ENCODE data around the gene LRRC31. TPM values are rescaled to one million over a fixed set of nuclear protein-coding genes. Genes with fewer than 3 reads are reported as not detected.

Gene LRRC31
- total and polyA plus RNA-seq, 2 of the 8 experiments (the other 6 are each of a cell fraction or from before 2014, with no cell fraction given) = not detected

GRCh38 chr3:169857811-169858210 is 11.9 kb downstream of the LRRC31 start:
- Histone ChIP-seq H3K27me3 (replicated peaks in 1 of 4; ENCODE audit: control insufficient read depth in 3 of 4, extremely low read depth in 1 of 4, insufficient read depth in 3 of 4, low read length in 3 of 4) (no peaks in the 10 kb centered on the region), H3K56ac (replicated peaks; ENCODE audit: insufficient read length, low read depth, low read length) (no peak overlapping the region)
- POLR2A ChIA-PET (ENCODE audit: partially characterized antibody) = no interaction called here

More at GRCh38 chr3:169857811-169858210, 11.9 kb downstream of the LRRC31 start:
- Histone ChIP-seq H2BK5ac (ENCODE audit: low read depth, low read length) (no peak overlapping the region), H2BK12ac (ENCODE audit: low read depth, low read length) (no peak overlapping the region), H2AFZ (ENCODE audit: low read length) (no peak overlapping the region), H4K5ac (ENCODE audit: insufficient read length, low read depth, low read length) (no peak overlapping the region), H3K4me1 (replicated peaks in 1 of 4; ENCODE audit: control insufficient read depth in 3 of 4, insufficient read depth in 4 of 4, low read length in 3 of 4) (peaks cover 2 to 9% (median 4%) of the 10 kb centered on the region in 4 experiments; a peak in 5 of 7 replicates), H4K8ac (ENCODE audit: extremely low read depth, insufficient read depth, low read length) (no peak overlapping the region), H2BK20ac (ENCODE audit: low read length) (no peak overlapping the region), H3K9ac (replicated peaks in 1 of 4; ENCODE audit: extremely low read depth in 1 of 4, low read depth in 3 of 4, low read length in 3 of 4) (no peak overlapping the region), H4K91ac (replicated peaks; ENCODE audit: insufficient read length, low read length) (no peak overlapping the region), H3K23me2 (ENCODE audit: low read depth, low read length) (no peaks in the 10 kb centered on the region), H3K18ac (ENCODE audit: extremely low read depth, low read length) (no peak overlapping the region), H3K4me3 (ENCODE audit: extremely low read depth in 1 of 4, insufficient read depth in 2 of 4, low read depth in 3 of 4, low read length in 4 of 4) (no peak overlapping the region), H3K4me2 (ENCODE audit: insufficient read depth in 1 of 2, low read depth in 2 of 2, low read length in 2 of 2) (no peak overlapping the region), H3K36me3 (ENCODE audit: control insufficient read depth in 2 of 4, insufficient read depth in 4 of 4, low read length in 3 of 4) (no peaks in the 10 kb centered on the region), H3K79me1 (ENCODE audit: low read depth, low read length) (no peaks in the 10 kb centered on the region), H3K27ac (ENCODE audit: low read depth, low read length) (no peak overlapping the region), H3K4ac (replicated peaks; ENCODE audit: insufficient read length, low read depth, low read length) (no peak overlapping the region), H3K23ac (ENCODE audit: insufficient read length) (no peak overlapping the region), H3K14ac (ENCODE audit: insufficient read length) (no peak overlapping the region), H2AK5ac (ENCODE audit: low read depth, low read length) (no peak overlapping the region), H2BK120ac (replicated peaks; ENCODE audit: low read depth, low read length) (no peak overlapping the region), H3K9me3 (ENCODE audit: insufficient read depth in 2 of 2, low read depth in 1 of 2, low read length in 1 of 2) (no peaks in the 10 kb centered on the region), H4K20me1 (replicated peaks in 1 of 2; ENCODE audit: control insufficient read depth in 1 of 2, insufficient read depth in 2 of 2, low read length in 2 of 2) (no peaks in the 10 kb centered on the region), H3K79me2 (ENCODE audit: control insufficient read depth in 1 of 2, insufficient read depth in 2 of 2, low read length in 2 of 2) (no peaks in the 10 kb centered on the region), H2BK15ac (ENCODE audit: low read length) (no peak overlapping the region)
- FAIRE-seq = no peak
- TF ChIP-seq BACH1 (IDR thresholded peaks at IDR 0.05; ENCODE audit: low read length) = no peak
- CTCF ChIA-PET (ENCODE audit: partially characterized antibody) = no interaction called here
- 84% methylated on average over 2 of the region's 2 CpGs; no CpG with 5 or more reads in 1 of the 2 experiments for WGBS, 2 experiments (ENCODE audit: extremely low coverage in 1 of 2, insufficient coverage in 1 of 2, insufficient read length in 1 of 2, insufficient replicate concordance in 2 of 2, low coverage in 1 of 2, low lambda C conversion rate in 2 of 2, missing lambda C conversion rate in 1 of 2)
- no peak for DNase-seq (ENCODE audit: low read depth in 1 of 2, low spot score in 2 of 2)
